Measurements from ENCODE around the gene OCA2.

DNA sequence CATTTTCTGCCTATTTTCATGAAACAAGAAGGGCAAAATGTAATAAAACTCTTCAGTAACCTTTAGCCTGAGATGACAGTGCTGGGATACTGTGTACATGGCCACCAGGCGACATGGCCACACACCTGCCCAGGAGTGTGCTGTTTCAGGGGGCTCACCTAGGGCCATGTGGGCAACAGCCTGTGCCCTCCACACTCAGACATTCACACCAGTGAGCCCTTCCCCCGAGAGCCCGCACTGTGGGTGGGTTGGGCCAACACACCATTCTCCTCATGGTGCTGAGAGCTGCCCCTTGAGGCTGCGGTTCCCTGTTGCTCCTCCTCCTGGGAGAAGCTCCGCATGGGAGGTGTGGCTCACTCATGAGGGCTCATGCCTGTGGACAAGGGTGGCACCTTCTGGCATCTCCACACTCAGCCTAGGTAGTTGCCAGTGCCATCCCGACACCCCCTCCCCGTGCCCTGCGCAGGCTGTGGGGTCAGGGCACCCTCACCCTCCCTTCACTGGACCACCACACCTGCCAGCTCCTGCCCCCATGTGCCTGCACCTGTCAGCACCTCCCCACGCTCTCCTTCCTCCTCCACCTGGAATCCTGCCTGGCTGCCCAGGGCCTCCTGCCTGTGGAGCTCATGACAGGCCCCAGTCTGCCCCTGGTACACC lies 19.7 kb downstream of the OCA2 start:
- TF ChIP-seq, protein P1, sequence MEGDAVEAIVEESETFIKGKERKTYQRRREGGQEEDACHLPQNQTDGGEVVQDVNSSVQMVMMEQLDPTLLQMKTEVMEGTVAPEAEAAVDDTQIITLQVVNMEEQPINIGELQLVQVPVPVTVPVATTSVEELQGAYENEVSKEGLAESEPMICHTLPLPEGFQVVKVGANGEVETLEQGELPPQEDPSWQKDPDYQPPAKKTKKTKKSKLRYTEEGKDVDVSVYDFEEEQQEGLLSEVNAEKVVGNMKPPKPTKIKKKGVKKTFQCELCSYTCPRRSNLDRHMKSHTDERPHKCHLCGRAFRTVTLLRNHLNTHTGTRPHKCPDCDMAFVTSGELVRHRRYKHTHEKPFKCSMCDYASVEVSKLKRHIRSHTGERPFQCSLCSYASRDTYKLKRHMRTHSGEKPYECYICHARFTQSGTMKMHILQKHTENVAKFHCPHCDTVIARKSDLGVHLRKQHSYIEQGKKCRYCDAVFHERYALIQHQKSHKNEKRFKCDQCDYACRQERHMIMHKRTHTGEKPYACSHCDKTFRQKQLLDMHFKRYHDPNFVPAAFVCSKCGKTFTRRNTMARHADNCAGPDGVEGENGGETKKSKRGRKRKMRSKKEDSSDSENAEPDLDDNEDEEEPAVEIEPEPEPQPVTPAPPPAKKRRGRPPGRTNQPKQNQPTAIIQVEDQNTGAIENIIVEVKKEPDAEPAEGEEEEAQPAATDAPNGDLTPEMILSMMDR (IDR thresholded peaks at IDR 0.05; ENCODE audit: low read length): no peak
- TF ChIP-seq EZH2 (optimal IDR thresholded peaks at IDR 0.05; ENCODE audit: low read depth, low read length): no peak
